Esophagus muscularis mucosa (tissue), 4 donors: Measurements from ENCODE around the gene BCAS3.

ENCODE experiments used
- CTCF ChIP-seq, 3 experiments: fragments of 200-600 bp in 2 of 3; fragments of 450-650 bp in 1 of 3; sonication (generic) in 2 of 3; IDR thresholded peaks; one replicate each; pipeline ENCODE4 v1.5.1; 2017 to 2019; ENCODE audit warnings: antibody characterized with exemption in 3 of 3, mild to moderate bottlenecking in 2 of 3, moderate library complexity in 1 of 3
- EP300 ChIP-seq: sonication (generic); formaldehyde crosslinking; IDR thresholded peaks from one replicate; pipeline ENCODE4 v1.6.1; 2017; ENCODE audit warnings: antibody characterized with exemption
- POLR2A ChIP-seq: fragments of 450-650 bp; IDR thresholded peaks from one replicate; pipeline ENCODE4 v1.6.1; 2017; ENCODE audit warnings: antibody characterized with exemption, moderate library complexity, mild to moderate bottlenecking, low read depth

- TF ChIP-seq POLR2A (no peak), CTCF (IDR thresholded peaks at IDR 0.05) (no peak), EP300 (no peak)
These were observed 616.6 kb downstream of the BCAS3 start for GRCh38 chr17:61294286-61294685.
